Activated CD8-positive, alpha-beta memory T cell treated with anti-CD3 and anti-CD28 coated beads, Interleukin-2, amount 50 U/mL, for 4 hours (primary cell): ENCODE data around the gene PORCN.
"Not testable (repeated sequence)": the region's sequence is repeated elsewhere in the genome, so short reads cannot be mapped to it uniquely, and the experiment has no call there.

Experiments
- DNase-seq: peaks from one replicate; pipeline ENCODE4 v3.0.0-alpha.2; 2020

Gene PORCN

GRCh38 chrX:48555731-48556325, 47.0 kb downstream of the PORCN start:
- DNase-seq, result not testable (repeated sequence)

- no peak for DNase-seq
Measured at GRCh38 chrX:48558271-48558670, 49.5 kb downstream of the PORCN start.

- DNase-seq, result no peak
Measured at GRCh38 chrX:48559636-48560035, 50.8 kb downstream of the PORCN start.

GRCh38 chrX:48560056-48560455, 51.3 kb downstream of the PORCN start:
- no peak for DNase-seq

GRCh38 chrX:48560681-48561080, 51.9 kb downstream of the PORCN start:
- DNase-seq, result no peak

GRCh38 chrX:48569958-48570357, 61.2 kb downstream of the PORCN start:
- DNase-seq, result no peak
